ENCODE measurements around the gene ZPLD1.

DNA sequence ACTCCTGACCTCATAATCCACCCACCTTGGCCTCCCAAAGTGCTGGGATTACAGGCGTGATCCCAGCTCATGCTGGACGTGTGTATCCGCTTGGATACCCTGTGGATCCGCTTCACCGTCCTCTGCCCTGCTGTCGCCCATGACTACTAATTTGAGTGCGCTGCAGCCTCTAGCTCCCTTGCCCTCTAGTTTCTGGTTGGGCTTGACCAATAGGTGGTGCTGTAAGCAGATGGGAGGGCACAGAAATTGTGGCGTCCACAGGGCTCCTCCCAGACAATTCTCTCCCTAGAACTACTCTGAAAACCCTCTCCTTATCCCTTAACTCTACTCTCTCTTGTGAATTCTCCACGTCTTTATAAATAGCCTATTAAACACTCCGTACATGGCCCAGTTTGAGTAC, 36.2 kb downstream of the ZPLD1 start:
- no peak for TF ChIP-seq CTCF (IDR thresholded peaks at IDR 0.05)
- TF ChIP-seq EP300 (IDR thresholded peaks at IDR 0.05): no peak
- no peak for TF ChIP-seq POLR2A (IDR thresholded peaks at IDR 0.05; ENCODE audit: low read depth)

Measured in esophagus muscularis mucosa (tissue), 4 donors.